BE2C (cell line): Measurements from ENCODE around the gene NIT1.

Experiments
- DNase-seq: peaks from one replicate; pipeline ENCODE4 v3.0.0-alpha.2; 2020
- H3K27me3 ChIP-seq: fragments of 250-450 bp; sonication (Bioruptor Pico); 2 replicates; pipeline ENCODE4 v1.5.1; 2020; ENCODE audit warnings: mild to moderate bottlenecking
- H3K36me3 ChIP-seq: fragments of 250-450 bp; sonication (Bioruptor Pico); 2 replicates; pipeline ENCODE4 v1.5.1; 2020; ENCODE audit warnings: mild to moderate bottlenecking
- H3K4me1 ChIP-seq: fragments of 250-450 bp; sonication (Bioruptor Pico); 2 replicates; pipeline ENCODE4 v1.5.1; 2020
- H3K4me3 ChIP-seq: 2 replicates; pipeline ENCODE4 v1.5.1; 2011; ENCODE audit warnings: low read depth, low read length
- H3K9me3 ChIP-seq: fragments of 250-450 bp; sonication (Bioruptor Pico); 2 replicates; pipeline ENCODE4 v1.5.1; 2020
- TF ChIP-seq, protein P1 (sequence below): IDR thresholded peaks from 2 replicates; pipeline ENCODE4 v1.5.1; 2012; ENCODE audit warnings: mild to moderate bottlenecking, low read depth, low read length

The NIT1 gene

GRCh38 chr1:161162052-161162451, 44.1 kb downstream of the NIT1 start:
- no peak for DNase-seq

GRCh38 chr1:161162806-161163205, 44.9 kb downstream of the NIT1 start:
- Histone ChIP-seq H3K36me3 (no peaks in the 10 kb centered on the region; the same call in 1 of the 2 replicates), H3K9me3 (no peaks in the 10 kb centered on the region), H3K4me1 (no peaks in the 10 kb centered on the region; the same call in 1 of the 2 replicates), H3K4me3 (no peak overlapping the region), H3K27me3 (no peaks in the 10 kb centered on the region)
- TF ChIP-seq, protein P1, sequence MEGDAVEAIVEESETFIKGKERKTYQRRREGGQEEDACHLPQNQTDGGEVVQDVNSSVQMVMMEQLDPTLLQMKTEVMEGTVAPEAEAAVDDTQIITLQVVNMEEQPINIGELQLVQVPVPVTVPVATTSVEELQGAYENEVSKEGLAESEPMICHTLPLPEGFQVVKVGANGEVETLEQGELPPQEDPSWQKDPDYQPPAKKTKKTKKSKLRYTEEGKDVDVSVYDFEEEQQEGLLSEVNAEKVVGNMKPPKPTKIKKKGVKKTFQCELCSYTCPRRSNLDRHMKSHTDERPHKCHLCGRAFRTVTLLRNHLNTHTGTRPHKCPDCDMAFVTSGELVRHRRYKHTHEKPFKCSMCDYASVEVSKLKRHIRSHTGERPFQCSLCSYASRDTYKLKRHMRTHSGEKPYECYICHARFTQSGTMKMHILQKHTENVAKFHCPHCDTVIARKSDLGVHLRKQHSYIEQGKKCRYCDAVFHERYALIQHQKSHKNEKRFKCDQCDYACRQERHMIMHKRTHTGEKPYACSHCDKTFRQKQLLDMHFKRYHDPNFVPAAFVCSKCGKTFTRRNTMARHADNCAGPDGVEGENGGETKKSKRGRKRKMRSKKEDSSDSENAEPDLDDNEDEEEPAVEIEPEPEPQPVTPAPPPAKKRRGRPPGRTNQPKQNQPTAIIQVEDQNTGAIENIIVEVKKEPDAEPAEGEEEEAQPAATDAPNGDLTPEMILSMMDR = no peak
- no peak for DNase-seq

More at GRCh38 chr1:161162052-161162451, 44.1 kb downstream of the NIT1 start:
- Histone ChIP-seq H3K27me3 (no peaks in the 10 kb centered on the region), H3K36me3 (no peaks in the 10 kb centered on the region; the same call in 1 of the 2 replicates), H3K9me3 (no peaks in the 10 kb centered on the region), H3K4me1 (no peaks in the 10 kb centered on the region; the same call in 1 of the 2 replicates), H3K4me3 (no peak overlapping the region)
- TF ChIP-seq, protein P1 = no peak

- TF ChIP-seq, protein P1 = no peak
- H3K4me3 ChIP-seq = no peak overlapping the region
- H3K36me3 ChIP-seq = no peaks in the 10 kb centered on the region; the same call in 1 of the 2 replicates
- DNase-seq = no peak
- H3K4me1 ChIP-seq = no peaks in the 10 kb centered on the region; the same call in 1 of the 2 replicates
- H3K9me3 ChIP-seq = no peaks in the 10 kb centered on the region
- no peaks in the 10 kb centered on the region for H3K27me3 ChIP-seq
Measured at GRCh38 chr1:161163793-161164192, 45.9 kb downstream of the NIT1 start.

DNA sequence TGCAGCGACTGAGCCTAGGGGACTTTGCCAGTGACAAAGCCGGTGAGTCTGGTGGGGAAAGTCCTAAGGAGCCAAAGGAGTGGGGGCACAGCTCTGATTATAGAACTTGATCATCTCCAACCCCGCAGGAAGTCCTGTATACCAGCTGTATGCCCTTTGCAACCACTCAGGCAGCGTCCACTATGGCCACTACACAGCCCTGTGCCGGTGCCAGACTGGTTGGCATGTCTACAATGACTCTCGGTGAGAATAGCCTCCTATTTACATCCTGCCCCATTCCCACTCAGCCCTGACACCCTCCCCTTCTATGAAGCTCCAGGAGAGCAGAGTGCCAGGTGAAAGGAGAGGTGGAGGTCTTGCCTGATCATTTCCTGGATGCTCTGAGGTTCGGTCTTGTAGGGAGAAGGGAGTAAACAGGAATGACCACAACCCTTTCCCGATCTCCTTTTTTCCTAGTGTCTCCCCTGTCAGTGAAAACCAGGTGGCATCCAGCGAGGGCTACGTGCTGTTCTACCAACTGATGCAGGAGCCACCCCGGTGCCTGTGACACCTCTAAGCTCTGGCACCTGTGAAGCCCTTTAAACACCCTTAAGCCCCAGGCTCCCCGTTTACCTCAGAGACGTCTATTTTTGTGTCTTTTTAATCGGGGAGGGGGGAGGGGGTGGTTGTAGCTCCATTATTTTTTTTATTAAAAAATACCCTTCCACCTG, 47.2 kb downstream of the NIT1 start:
- H3K9me3 ChIP-seq = no peaks in the 10 kb centered on the region
- H3K4me1 ChIP-seq = no peaks in the 10 kb centered on the region
- no peaks in the 10 kb centered on the region for H3K27me3 ChIP-seq
- no peaks in the 10 kb centered on the region; the same call in none of the 2 replicates for H3K36me3 ChIP-seq
- peak overlapping the region; percentile 84 for H3K4me3 ChIP-seq
- TF ChIP-seq, protein P1 = no peak
- DNase-seq = no peak

DNA sequence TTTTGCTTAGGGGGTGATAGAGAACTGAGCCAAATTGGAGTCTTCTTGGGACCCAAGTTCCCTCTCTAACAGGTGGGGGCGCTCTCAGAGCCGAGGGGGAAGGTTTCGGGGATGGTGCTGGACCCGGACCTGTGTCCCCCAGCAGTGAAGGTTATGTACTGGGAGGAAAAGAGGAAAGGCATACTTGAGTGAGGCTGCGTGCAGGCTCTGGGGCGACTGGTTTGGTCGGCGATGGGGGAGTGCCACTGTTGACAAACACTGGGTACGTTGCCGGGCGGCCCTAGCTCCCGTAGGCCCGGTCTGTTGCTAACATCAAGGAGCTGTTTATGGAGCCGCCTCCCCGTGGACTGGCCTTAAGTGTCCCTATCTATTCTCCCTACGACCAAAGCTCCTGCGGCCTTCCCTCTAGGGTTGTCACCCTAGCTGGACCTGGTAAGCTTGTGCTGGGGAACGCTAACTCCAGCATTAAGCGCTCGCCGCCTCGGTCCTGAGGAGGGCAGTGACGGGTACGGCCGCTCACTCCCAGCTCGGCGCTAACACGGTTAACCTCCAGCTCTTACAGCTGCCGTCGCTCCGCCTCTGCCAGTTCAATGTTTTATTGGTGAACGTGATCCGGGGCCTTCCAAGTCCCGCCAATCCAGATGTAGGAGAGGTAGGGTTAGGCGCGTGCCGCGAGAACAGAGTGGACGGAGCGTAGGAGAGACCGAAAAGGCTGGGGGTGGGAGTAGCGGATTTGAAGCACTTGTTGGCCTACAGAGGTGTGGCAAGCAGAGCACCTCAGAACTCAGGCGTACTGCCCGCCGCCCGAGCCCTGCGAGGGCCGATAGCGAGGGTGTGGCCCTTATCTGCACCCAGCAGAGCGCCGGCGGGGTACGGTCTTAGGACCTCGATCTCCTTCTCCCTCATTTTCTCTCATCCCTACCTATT, 48.1 kb downstream of the NIT1 start, which contains the start of gene PPOX:
TSS of gene PPOX (plus strand) at position 685 of the 927 bp plus-strand sequence. CDS start 422 bp downstream, outside the sequence.
- Histone ChIP-seq H3K9me3 (no peaks in the 10 kb centered on the region), H3K4me3 (peak within 1 kb of the TSS; percentile 84), H3K36me3 (peaks cover 7% of the 10 kb centered on the region), H3K27me3 (no peaks in the 10 kb centered on the region), H3K4me1 (no peaks in the 10 kb centered on the region)
- DNase-seq = peak; percentile 96
- TF ChIP-seq, protein P1 = peak; percentile 72
